C1 segment of cervical spinal cord (tissue), 14 donors: Measurements from ENCODE around the gene CDCA3.
"Not testable (repeated sequence)": the region's sequence is repeated elsewhere in the genome, so short reads cannot be mapped to it uniquely, and the experiment has no call there.

Experiments
- DNase-seq, 14 donors: peaks; one replicate each; lab custom pipeline; 2025; lab: John Stamatoyannopoulos, UW

The CDCA3 gene

GRCh38 chr12:6851153-6851920, at the start of gene CDCA3:
TSS of gene CDCA3 (minus strand) at chr12:6851286. CDS start at chr12:6850952, 334 bp downstream.
- DNase-seq, result peak in 13 of 14 donors; percentile 47 to 94 (median 87)

GRCh38 chr12:6899837-6900519, 48.9 kb upstream of the CDCA3 start:
- DNase-seq, result peak in 9 of 14 donors; percentile 12 to 60 (median 30)

GRCh38 chr12:6899427-6899826, 48.3 kb upstream of the CDCA3 start:
- DNase-seq, result no peak

DNA sequence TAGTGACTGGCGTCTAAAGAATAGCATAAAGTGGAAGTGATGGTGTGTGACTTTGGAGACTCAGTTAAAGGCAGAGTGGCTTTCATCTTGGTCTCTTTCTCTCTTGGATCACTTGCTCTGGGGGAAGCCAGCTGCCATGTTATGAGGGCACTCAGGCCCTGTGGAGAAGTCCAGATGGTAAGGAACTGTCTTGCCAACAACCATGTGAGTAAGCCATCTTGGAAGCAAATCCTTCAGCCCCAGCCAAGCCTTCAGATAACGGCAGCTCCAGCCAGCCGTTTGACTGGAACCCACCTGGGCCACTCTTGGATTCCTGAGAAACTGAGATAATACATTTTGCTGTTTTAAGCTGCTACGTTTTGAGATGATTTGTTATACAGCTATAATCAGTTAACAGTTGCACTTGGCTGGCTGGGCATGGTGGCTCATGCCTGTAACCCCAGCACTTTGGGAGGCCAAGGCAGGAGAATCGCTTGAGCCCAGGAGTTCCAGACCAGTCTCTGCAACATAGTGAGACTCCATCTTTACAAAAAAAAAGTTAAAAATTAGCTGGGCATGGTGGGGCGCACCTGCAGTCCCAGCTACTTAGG, 45.9 kb upstream of the CDCA3 start:
- DNase-seq, result peak in 1 of 14 donors; percentile 92

DNA sequence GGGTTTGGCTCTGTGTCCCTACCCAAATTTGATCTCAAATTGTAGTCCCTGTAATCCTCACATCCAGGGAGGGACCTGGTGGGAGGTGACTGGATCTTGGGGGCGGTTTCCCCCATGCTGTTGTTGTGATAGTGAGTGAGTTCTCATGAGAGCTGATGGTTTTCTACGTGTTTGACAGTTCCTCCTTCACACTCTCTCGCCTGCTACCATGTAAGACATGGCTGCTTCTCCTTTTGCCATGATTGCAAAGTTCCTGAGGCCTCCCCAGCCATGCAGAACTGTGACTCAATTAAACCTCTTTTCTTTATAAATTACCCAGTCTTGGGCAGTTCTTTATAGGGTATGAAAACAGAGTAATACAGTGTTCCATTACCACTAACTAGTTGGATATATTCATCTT, 43.2 kb upstream of the CDCA3 start:
- no peak for DNase-seq

GRCh38 chr12:6892683-6893082, 41.6 kb upstream of the CDCA3 start:
- DNase-seq, result not testable (repeated sequence)

- no peak for DNase-seq
Observed at GRCh38 chr12:6891646-6892001, 40.5 kb upstream of the CDCA3 start.

- DNase-seq, result peak; percentile 55 to 98 (median 94)
Observed at GRCh38 chr12:6890789-6891645, 39.9 kb upstream of the CDCA3 start.

DNA sequence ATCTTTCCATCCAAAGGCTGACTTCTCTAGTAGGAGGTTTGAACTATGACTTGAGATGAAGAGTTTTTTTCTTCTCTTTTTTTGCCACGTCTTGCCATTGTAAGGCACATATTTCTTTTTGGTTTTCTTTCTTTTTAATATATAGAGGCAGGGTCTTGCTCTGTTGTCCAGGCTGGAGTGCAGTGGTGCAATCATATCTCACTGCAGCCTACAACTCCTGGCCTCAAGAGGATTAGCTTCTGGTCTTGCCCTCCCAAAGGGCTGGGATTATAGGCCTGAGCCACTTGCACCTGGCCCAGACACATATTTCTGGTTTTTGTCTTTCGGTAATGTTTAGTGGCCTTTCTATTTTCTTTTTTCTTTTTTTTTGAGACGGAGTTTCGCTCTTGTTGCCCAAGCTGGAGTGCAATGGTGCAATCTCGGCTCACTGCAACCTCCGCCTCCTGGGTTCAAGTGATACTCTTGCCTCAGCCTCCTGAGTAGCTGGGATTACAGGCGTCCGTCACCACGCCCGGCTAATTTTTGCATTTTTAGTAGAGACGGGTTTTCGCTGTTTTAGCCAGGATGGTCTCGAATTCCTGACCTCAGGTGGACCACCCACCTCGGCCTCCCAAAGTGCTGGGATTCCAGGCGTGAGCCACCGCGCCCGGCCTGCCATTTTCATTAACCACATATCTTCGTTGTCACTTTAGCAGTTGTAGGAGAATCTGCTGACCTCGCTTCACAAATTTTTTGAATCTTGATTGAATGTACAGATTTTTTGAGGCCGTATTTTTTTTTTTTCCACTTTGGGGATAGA, 38.9 kb upstream of the CDCA3 start:
- DNase-seq, result not testable (repeated sequence)

DNA sequence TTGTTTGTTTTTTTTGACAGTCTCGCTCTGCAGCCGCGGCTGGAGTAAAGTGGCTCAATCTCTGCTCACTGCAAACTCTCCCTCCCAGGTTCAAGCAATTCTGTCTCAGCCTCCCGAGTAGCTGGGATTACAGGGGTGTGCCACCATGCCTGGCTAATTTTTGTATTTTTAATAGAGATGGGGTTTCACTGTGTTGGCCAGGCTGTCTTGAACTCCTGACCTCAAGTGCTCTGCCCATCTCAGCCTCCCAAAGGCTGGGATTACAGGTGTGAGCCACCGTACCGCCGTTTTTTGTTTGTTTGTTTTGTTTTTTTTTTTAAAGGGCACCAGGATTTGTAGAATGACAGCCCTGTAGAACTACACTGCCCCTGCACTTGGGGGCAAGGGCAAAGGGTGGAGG, 37.7 kb upstream of the CDCA3 start:
- DNase-seq, result not testable (repeated sequence)

DNA sequence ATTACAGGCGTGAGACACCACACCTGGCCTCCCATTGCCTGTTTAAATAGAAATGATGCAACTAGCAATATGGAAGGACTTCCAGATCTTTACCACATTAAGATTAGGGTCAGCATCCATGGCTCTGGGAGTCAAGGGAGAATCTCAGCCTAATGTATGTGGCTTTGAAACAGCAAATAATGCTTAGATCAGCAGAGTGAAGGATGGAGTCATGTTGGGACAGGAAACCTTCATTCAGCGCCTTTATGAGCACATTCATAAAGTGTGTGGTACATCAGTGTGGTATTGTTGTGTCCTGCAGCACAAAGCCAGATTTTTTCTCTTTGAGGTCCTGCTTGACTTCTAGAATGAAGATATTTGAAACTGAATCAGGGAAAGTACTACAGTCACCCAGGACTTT, 37.3 kb upstream of the CDCA3 start:
- DNase-seq, result no peak

- no peak for DNase-seq
Observed at GRCh38 chr12:6887460-6887859, 36.4 kb upstream of the CDCA3 start.

DNA sequence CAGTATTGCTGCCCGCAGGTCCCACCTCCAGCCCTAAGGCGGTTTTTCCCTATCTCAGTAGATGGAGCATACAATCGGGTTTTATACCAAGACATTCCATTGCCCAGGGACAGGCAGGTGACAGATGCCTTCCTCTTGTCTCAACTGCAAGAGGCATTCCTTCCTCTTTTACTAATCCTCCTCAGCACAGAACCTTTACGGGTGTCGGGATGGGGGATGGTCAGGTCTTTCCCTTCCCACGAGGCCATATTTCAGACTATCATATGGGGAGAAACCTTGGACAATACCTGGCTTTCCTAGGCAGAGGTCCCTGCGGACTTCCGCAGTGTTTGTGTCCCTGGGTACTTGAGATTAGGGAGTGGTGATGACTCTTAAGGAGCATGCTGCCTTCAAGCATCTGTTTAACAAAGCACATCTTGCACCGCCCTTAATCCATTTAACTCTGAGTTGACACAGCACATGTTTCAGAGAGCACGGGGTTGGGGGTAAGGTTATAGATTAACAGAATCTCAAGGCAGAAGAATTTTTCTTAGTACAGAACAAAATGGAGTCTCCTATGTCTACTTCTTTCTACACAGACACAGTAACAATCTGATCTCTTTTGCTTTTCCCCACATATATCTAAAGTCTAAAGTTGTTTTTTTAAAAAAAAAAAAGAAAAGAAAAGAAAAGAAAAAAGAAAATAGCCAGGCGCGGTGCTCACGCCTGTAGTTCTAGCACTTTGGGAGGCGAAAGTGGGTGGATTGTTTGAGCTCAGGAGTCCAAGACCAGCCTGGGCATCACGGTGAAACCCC, 35.3 kb upstream of the CDCA3 start:
- not testable (repeated sequence) for DNase-seq

- no peak for DNase-seq
Observed at GRCh38 chr12:6884539-6884938, 33.5 kb upstream of the CDCA3 start.

- DNase-seq, result no peak
Observed at GRCh38 chr12:6883683-6884082, 32.6 kb upstream of the CDCA3 start.

- DNase-seq, result no peak
Observed at GRCh38 chr12:6883252-6883651, 32.2 kb upstream of the CDCA3 start.

DNA sequence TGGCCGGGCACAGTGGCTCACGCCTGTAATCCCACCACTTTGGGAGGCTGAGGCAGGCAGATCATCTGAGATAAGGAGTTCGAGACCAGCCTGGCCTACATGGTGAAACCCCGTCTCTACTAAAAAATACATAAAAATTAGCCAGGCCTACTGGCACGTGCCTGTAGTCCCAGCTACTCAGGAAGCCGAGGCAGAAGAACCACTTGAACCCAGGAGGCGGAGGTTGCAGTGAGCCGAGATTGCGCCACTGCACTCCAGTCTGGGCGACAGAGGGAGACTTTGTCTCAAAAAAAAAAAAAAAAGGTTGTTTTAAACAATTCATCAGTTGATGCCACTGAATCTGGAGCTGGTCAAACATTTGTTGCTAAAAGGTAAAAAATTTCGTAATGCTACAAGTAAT, 28.7 kb upstream of the CDCA3 start:
- not testable (repeated sequence) for DNase-seq

DNA sequence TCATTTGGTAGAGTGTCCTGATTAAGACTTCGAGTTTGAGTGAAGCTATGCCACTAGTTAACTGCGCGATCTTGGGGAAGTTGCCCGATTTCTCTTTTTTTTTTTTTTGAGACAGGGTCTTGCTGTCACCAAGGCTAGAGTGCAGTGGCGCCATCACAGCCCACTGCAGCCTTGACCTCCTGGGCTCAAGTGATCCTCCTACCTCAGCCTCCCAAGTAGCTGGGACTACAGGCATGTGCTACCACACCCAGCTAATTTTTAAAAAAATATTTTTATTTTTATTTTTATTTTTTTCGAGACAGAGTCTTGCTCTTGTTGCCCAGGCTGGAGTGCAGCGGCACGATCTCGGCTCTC, 22.9 kb upstream of the CDCA3 start:
- not testable (repeated sequence) for DNase-seq

DNA sequence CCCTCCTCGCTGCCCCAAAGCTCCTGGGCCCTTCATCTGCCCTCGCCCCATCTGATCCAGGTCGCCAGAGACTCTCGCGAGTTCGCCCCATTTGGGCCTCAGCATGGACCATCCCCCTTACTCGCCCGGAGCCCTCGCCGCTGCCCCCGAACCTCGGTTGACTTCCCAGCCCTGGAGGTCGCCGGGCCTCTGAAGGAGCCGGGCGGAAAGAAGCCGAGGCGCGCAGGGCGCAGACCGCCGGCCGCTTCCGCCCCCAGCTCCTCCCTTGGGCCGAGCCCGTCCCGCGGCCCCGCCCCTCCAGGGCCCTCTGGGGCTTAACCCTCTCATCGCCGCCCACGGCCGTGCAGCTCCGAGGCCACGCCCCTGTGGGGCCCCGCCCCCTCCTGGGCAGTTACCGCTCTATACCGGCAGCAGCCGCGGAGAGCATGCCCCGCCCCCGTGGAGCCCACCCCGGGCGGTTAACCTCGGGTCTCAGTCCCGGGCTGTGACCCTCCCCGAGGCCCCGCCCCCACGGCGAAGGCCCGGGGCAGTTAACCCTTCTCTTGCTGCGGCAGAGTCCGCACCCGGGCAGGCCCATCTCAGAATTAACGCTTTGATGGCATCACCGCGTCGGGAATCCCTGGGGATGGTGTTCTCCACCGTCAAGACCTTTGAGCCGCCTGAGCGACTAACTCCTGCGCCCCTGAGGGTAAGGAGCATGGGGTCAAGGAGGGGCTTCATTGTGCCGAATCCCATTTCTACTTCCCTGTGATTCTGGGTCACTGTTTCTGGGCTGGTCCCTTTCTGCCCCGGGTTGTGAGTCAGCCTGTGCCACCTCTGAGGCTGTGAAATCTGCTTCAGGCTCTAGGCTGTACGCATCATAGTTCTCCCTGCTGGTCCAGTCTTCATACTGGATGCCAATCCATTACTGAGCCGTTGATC, 22.3 kb upstream of the CDCA3 start, which contains the start of gene SPSB2:
SPSB2 (minus strand) TSS at position 210 of the 921 bp plus-strand sequence. CDS start 402 bp downstream, outside the sequence.
- peak; percentile 52 to 95 (median 84) for DNase-seq
